GM12873 (cell line): ENCODE results near the gene DOCK4.

Experiments
- TF ChIP-seq, protein P1 (sequence below): IDR thresholded peaks from 2 replicates; pipeline ENCODE4 v1.5.1; 2012; ENCODE audit warnings: low read depth, mild to moderate bottlenecking, moderate library complexity, low read length, control low read depth; ENCODE audit not compliant: insufficient read depth; ENCODE audit errors: missing control alignments

DOCK4 gene

DNA sequence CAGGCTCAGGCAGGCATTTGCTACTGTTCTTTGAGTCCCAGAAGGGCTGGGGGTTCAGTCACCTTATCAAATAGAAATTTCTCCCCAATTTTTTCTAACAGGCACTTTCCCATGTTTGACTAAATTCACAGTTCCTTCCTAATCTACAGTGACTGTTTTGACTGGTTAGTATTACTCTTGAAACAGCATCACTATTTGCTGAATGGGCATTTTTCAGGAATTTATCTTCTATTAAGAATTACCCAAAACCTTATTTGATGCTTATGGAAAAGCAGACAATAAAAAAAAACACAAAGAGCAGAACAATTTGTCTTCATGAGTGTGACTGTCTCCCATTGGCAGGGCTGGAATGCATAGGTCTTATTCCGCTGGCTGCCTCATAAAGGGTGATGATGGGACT is 269.0 kb downstream of the DOCK4 start:
- TF ChIP-seq, protein P1, sequence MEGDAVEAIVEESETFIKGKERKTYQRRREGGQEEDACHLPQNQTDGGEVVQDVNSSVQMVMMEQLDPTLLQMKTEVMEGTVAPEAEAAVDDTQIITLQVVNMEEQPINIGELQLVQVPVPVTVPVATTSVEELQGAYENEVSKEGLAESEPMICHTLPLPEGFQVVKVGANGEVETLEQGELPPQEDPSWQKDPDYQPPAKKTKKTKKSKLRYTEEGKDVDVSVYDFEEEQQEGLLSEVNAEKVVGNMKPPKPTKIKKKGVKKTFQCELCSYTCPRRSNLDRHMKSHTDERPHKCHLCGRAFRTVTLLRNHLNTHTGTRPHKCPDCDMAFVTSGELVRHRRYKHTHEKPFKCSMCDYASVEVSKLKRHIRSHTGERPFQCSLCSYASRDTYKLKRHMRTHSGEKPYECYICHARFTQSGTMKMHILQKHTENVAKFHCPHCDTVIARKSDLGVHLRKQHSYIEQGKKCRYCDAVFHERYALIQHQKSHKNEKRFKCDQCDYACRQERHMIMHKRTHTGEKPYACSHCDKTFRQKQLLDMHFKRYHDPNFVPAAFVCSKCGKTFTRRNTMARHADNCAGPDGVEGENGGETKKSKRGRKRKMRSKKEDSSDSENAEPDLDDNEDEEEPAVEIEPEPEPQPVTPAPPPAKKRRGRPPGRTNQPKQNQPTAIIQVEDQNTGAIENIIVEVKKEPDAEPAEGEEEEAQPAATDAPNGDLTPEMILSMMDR: no peak

DNA sequence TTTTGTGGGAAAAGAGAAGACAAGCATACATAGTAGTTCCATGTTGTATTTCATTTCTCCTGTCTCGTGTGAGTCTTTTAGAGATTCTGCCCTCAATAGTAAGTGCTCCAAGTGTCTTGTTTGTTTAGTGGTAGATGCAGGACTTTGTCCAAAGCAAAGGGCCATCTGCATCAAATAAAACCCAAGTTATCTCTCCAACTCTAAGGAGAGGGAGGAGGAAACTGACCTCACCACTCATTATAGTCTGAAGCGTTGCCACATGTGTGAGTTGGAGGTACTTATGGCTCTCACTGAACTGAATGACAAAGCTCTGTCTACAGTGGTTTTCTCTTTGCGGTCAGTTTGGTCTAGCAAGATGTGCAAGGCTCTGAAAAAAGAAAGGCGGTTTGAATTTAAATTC is 272.6 kb downstream of the DOCK4 start:
- TF ChIP-seq, protein P1: no peak

DNA sequence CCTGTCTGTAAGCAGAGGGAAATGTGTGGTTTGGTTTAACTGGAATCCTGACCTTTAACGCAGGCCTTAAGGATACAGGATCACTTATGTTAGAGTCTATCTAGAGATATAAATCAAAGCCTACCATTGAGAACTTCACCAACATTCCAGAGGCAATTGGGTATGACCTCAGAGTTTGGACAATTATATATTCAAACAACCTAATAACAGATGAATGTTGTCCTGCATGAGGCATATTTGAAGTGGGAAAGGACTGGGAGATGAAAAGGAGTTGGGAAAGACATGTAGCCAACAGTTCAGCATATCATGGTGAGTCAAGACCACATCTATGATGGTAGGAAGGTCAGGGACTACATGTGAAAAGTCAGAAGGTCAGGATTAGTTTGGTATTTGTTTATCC is 274.2 kb downstream of the DOCK4 start:
- TF ChIP-seq, protein P1: no peak

DNA sequence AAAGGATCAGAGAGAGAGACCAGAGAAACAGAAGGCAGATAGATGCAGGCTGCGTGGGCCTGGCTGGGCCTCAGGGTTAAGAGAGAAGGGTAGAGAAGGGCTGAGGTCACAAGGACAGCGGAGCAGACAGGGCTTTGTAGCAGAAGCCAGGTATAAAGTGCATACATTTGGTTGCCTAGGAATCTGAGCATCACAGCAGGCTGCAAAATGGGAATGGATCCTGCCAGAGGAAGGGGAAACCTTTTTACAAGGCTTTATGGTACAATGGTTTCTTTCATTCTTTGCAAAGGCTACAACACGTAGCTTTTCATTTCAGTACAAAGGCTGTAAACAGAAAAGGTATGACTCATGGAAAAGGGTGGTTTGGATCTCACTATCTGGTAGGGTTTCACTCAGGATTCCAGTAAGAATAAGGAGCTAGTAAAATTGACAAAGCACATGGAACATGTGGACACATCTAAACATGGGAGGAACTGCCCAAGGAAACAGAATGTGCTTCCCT is 275.1 kb downstream of the DOCK4 start:
- TF ChIP-seq, protein P1: no peak

DNA sequence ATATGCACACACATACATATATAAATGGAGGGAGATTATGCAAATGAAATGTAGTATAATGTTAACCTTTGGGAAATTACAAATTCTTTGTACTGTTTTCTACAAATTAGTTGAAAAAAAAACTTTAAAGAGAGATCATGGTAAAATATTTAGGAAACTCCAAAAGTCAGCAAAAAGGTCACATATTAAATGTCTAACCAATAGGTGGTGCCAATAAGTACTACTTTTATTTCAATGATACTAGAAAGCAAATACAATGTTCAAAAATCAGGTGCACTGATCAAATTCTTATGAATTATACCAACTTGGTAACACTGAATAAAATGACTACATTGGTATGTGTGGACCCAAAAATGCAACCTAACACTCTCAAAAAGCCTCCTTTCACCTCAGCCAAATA is 276.9 kb downstream of the DOCK4 start:
- TF ChIP-seq, protein P1: no peak

DNA sequence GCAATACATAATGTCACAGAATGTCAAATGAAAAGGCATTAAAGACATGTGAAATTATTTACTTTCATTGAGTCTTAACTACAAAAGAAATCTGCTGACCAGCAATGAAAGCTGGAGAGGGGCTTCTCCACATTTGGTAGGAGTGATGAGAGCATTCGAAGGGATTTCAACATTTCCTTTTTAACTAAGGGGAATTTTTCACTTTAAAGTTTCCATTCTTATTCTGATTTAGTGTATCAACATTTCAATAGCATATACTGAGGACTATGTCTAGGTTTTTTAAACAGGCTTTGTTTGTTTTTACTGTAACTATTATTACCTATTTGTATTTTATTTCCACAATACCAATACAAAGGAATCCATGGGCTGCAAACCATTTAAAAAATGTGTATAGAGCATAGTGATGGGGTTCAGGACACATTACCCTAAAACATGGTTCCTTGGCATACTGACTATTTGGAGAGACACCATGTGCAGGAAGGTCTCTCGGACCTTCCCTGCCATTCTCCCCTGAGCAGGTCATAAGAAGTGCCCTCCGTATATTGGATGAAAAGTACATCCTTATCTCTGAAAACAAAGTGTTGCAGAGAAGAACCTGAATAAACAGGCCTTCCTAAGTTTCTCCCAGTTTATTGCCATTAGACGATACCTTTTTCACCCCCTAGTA is 278.7 kb downstream of the DOCK4 start:
- TF ChIP-seq, protein P1: no peak

DNA sequence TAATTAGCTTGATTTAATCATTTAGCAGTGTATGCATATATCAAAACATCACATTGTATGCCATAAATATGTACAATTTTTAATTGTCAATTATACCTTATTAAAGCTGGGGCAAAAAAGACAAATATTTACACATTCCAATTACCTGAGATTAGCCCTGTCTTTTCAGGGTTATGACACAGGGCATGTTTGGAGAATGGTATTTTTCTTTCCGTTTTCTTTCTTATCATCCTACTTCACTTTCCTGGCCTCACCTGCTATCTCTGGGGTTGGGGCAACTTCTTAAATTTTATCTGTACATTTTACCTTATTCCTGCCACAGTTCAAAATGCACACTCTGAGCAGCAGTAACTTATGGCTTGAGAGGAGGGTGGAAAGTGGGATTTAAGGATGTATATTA is 285.9 kb downstream of the DOCK4 start:
- TF ChIP-seq, protein P1: no peak
